Stimulated activated CD8-positive, alpha-beta memory T cell treated with anti-CD3 and anti-CD28 coated beads, Interleukin-2, amount 100 ng/mL, for 48 hours (primary cell): ENCODE data around the gene SH3PXD2B.
"Not testable (repeated sequence)": the region's sequence is repeated elsewhere in the genome, so short reads cannot be mapped to it uniquely, and the experiment has no call there.

ENCODE experiments used
- DNase-seq, 2 donors: peaks; one replicate each; pipeline ENCODE4 v3.0.0-alpha.2; 2020; ENCODE audit warnings: low read depth in 2 of 2

SH3PXD2B gene

DNA sequence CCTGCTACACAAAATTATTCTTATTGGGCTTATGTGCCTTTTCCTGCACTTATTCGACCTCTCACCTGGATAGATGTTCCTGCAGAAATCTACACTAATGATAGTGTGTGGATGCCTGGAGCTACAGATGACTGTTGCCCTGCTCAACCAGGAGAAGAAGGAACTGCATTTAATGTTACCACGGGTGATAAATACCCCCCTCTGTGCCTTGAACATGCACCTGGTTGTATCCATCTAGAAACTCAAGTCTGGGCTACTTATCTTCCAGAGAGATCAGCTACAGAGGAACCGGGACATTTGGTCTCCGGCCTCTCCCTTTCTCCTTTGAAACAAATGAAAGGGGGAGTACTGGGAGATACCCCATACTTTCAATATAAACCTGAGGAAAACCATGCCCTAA, 54.5 kb downstream of the SH3PXD2B start:
- DNase-seq, result no peak

DNA sequence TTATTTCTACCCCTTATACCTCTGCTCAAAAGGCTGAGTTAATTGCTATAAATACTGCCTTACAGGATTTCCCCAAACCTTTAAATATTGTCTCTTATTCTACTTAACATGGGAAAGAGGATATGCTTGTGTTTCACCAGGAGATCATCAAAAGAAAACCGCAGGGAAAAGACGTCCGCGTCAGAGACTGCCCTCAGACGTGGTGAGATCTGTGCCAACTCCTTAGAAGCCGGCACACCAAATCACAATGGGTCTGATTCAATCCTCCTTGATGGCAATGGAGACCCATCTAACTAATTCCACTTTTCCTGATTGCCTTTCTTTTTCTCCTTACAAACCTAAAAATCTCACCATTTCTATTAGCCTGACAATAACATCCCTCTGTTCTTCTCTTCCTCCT, 55.0 kb downstream of the SH3PXD2B start:
- no peak for DNase-seq

DNA sequence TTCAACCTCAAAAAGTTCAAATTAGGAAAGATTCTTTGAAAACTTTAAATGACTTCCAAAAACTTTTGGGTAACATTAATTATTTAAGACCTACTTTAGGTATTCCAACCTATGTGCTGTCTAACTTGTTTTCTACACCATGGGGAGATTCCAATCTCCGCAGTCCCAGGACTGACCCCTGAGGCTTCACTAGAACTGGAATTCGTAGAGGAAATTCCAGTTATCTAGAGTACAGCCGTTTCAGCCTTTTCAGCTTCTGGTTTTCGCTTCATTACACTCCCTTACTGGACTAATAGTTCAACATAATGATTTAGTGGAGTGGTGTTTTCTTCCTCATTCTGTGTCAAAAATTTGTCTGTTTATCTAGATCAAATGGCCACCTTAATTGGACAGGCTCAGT, 55.7 kb downstream of the SH3PXD2B start:
- DNase-seq, result not testable (repeated sequence)

DNA sequence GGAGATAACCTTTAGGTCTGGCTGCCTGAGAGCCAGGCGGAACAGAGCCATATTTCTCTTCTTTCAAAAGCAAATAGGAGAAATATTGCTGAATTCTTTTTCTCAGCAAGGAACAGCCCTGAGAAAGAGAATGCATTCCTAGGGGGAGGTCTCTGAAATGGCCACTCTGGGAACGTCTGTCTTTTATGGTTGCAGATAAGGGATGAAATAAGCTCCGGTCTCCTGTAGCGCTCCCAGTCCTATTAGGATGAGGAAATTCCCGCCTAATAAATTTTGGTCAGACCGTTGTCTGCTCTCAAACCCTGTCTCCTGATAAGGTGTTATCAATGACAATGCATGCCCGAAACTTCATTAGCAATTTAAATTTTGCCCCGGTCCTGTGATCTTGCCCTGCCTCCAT, 57.3 kb downstream of the SH3PXD2B start:
- DNase-seq, result not testable (repeated sequence)

DNA sequence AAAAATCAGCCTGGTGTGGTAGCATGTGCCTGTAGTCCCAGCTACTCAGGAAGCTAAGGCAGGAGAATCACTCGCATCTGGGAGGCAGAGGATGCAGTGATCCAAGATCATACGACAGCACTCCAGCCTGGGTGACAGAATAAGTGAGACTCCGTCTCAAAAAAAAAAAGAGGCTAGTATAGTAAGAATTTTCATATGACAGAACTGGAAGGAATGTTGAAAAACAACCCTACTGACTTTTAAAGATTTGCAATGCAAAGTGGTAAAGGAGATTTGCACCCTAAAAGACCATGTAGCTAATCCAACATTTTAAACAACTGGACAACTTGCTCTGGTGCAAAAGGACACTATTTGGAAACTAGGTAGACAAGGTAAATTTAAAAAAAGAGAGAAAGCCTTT, 58.1 kb downstream of the SH3PXD2B start:
- no peak for DNase-seq

DNA sequence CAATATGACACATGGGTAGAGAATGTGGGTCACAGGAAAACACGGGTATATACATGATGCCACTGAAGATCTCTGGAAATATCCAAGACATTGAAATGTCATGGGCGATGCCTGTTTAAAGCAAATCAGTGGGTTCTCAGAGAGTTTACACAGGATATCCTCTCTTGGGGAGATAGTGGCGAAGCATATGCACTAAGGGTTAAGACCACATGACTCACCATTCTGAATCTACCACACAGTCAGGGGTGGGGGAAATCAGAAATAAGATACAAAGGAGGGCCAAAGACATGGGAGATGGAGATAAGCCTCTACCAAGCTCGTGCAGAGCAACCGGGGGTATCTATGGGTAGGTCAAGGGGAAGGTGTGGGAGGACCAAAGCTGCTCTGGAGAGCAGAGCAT, 58.8 kb downstream of the SH3PXD2B start:
- DNase-seq, result no peak

DNA sequence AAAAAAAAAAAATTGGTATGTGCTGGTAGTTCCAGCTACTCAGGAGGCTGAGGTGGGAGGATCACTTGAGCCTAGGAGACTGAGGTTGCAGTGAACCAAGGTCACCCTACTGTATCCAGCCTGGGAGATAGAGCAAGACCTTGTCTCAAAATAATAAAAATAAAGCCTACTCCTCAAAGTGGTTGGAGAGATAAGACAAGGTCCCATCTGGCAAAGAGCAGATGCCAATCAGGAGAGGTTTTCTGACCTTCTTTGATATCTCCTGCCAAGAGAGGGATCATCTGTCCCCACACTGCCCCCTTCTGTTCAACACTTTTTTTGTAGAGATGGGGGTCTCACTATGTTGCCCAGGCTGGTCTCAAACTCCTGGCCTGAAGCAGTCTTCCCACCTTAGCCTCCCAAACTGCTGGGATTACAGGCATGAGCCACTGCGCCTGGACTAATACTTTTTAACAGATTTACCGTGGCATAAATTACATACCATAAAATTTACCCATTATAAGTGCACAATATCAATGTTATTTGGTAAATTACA, 64.7 kb downstream of the SH3PXD2B start:
- DNase-seq, result no peak

DNA sequence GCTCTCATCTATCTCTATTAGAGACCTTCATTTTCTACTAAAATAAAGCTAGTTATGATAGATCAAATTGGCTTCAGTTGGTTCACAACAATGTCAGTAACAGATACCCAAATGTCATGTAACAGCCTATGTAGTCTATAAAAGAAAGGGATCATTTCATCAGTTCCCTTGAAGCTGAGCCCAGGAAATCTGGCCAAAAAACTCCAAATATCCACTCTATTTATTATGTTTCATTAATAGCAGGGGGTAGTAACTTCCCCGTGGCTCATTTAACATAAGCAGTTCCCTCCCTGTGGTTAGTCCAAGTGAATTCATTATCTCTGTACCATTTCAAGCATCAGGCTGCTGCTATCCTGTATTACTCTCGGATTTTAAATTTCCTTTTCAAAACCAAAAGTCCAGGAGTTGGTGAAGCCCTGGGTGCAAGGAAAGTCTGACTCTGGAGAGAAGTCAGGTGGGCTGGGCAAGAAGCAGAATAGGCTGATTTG, 66.0 kb downstream of the SH3PXD2B start:
- DNase-seq, result no peak

DNA sequence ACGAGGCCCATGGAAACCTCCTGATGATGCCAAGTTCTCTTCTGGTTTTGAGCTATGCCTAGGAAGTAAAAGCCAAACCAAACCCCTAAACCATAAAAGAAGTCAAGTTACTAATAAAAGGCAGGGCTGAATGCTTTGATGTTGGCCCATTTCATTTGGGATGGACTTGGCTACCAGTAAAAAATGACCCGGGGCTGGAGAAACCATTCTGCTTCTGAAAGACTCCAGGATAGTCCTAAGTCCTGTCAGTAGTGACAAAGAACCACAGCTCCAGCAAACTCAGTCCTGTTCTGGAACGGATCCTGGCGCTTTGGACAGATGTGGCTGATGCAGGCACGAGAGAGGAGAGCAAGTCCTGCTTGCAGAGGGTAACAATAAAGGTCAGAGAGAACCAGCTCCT, 68.6 kb downstream of the SH3PXD2B start:
- no peak for DNase-seq

DNA sequence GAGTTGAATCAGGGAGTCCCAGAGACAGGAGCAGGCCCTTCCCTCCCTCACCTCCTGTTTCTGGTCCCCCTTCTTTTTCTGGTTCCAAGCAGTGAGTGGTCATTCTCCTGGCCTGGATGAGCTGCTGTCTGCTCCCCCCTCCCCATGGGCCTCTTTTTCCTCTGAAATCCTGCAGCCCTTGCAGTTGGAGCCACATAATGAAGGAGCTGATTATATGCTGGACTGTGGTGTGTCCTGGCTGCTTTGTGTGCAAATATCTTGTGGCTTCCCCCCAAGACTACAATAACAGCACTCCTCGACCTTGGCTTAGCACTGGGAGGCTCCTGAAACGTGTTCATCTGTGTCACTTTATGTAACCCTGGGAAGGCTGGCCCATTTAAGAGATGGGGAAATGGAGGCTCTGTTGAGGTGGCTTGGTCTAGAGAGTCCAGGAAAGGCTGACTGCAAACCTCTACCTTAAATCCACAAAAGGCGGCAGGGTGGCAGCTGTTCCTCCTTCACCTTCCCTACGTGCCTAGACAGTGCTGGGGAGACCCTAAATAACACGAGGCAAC, 69.2 kb downstream of the SH3PXD2B start:
- DNase-seq, result no peak

DNA sequence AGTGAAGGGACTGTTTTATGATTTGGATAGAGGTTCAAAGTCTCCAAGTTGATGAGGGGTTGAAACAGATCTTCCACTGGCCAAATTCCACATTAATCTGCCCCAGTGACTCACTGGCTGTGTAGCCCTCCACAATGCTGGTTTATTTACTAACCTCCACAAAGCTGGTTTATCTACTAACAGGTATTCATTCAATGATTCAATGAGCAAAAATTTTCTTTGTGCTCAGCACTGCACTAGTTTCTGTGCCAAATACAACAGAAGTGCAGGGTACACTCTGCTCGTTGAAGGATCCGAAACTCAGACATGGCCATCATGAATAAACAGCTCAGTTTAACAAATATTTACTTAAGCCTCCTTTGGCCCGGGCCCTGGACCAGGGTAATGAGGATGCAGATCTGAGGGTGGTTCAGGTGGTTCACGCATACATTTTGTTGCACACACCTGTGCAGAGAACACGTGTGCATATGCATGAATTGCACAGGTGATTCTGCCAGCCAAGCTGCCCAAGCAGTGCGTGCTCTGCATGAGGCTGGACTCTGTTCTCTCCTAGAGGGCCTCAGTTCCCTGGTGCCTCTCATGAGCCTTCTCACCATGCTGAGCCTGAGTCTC, 71.0 kb downstream of the SH3PXD2B start:
- DNase-seq, result no peak

DNA sequence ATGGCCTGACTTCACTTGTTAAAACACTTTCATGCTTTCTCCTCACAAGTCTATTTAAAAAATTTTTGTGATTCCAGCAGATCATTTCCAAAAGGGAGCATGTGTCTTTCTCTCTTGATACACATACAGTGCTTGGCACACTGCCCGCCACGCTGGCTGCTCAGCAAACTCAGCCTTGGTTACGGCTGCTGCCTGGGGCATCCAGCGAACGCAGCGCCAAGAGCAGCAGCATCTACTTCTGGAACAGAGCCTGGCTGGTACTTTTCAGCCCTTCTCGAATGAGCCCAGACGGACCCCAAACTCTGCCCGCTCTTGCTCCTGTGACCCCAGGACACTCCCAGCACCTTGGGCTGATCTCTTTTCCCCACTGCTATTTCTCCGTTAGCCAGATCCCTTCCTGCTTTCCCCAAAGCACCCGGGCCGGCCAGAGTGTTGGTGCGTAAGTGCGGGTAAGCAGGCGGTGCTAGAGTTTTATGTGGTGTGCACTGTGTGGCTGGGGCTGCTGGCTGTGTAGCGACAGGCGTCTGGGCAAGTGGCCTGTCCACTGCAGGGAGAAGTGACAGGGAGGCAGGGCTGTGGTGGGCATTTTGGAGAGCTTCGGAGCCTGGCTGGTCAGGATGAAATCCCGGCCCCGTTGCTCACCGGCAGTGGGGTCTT, 73.2 kb downstream of the SH3PXD2B start:
- DNase-seq, result no peak

DNA sequence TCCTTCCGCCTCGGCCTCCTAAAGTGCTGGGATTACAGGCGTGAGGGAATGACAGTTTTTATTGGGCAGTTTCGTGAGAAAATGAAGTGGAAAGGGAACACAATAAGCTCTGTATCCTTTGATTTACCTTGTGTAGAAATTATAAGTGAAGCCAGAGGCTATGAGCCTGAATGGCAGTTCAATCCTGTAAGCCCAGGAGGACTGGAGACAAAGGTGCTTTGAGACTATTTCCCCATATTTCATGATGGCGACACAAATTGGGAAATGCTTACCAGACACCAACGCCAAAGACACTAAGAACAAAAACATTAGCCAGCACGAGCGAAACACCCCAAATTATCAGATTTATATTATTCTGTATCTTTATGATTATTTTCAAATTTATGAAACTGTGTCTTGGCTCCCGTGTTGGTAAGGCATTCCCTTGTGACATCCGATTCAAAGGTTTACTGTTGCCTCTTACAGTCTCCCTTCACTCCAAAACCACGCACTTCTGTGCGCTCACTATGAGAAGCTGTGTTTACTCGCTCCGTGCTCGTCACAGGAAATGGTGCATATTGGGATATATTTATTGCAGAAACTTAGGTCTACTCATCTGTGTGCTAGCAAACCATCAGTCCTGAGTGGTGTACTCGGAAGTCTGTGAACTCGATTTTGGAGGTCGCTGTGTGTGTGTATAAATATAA, 73.9 kb downstream of the SH3PXD2B start:
- DNase-seq, result no peak

DNA sequence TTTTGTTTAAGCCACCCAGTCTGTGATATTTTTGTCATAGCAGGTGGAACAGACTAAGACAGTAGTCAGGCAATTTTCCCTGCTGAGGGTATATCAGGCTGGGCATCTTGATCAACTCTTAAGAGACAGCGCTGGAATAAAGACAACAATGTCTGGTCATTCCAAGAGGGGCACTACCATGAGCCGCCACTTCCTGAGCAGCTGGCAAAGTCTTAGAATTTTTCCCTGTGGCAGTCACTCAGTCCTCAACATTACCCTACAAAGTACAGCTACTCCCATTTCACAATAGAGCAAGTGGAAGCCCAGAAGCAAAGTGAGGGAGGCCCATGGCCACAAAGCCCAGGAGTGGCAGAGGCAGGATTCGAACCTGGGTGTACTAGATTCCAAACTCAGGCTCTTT, 74.8 kb downstream of the SH3PXD2B start:
- DNase-seq, result no peak

DNA sequence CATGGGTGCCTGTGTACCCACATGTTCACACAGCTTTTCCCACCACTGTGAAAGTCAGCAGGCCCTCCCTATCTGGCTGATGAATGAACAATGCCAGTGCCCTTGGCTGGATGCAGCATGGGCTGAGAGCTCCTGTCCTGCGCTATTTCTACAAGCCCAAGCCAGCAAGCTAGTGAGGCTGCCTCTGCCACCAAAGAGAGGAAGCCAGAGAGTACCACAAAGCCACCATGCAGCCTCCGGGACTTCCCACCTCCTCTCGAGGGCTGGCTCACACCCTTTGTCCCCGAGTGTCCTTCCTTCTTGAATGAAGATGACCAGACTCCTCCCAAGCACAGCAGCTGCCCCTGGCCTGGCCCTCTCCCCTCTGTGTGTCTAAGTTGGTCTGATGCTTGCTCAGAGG, 76.5 kb downstream of the SH3PXD2B start:
- DNase-seq, result no peak

DNA sequence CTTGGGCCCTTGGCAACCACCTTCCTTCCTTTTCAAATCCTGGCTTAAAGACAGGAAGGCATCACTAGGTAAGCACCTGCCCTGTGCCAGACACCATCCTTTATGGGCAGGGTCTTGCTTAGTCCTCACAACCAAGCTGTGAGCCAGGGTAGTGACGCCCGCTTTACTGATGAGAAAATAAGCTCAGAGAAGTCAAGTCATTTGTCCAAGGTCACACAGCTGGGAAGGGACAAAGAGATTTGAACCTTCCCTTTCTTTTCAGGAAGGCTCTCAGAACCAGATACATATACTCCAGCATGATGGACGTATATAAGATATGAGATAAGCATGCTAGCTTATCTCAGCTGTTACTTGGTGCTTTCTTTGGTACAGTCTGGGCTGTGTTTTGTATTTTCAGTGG, 76.9 kb downstream of the SH3PXD2B start:
- no peak for DNase-seq

DNA sequence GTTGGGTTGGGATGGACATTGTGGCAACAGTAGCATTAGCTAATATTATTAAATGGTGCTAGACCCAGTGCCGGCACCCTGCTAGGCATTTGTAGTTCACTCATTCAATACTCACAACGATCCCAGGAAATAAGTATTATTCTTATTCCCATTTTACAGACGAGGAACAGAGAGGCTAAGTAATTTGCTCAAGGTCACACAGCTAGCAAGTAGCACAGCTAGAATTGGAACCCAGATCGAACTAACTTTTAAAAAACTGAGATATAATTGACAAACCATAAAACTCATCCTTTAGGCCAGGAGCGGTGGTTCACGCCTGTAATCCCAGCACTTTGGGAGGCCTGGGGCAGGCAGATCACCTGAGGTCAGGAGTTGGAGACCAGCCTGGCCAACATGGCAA, 79.5 kb downstream of the SH3PXD2B start:
- no peak for DNase-seq

DNA sequence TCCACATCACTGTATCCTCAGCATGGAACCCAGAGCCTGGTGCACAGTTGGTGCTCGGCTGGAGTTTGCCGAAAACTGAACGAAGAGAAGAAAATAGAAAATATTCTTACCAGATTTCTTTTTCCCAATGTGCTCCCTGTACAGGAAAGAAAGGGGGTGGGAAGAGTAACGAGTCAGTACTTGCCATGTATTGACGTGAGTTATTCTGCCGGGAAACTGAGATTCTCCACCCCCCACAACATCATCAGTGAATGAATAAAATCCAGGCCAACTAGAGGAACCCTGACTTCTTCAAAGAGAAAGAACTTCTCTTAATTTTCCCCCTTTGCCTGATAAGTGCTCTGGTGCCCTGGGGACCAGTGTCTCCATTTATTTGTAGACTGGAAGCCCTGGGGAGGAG, 80.6 kb downstream of the SH3PXD2B start:
- no peak for DNase-seq

DNA sequence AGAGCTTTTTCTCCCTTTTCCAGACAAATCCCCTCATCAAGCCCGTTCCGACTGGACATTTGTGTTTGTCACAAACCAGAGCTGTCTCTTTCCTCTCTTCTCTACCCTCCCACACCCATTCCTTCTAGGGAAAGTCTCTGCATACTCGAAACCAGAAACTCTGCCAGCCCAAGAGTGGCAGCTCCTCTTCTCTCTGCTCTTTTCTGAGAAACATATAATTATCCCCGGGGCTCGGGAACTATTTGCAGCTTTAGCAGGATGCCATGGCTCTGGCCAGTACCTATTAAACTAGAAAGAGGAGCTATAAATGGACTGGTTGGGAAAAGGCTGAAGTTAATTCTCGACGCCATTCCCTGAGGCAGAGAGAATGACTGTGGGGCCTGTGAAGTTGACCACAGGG, 82.6 kb downstream of the SH3PXD2B start:
- no peak for DNase-seq

DNA sequence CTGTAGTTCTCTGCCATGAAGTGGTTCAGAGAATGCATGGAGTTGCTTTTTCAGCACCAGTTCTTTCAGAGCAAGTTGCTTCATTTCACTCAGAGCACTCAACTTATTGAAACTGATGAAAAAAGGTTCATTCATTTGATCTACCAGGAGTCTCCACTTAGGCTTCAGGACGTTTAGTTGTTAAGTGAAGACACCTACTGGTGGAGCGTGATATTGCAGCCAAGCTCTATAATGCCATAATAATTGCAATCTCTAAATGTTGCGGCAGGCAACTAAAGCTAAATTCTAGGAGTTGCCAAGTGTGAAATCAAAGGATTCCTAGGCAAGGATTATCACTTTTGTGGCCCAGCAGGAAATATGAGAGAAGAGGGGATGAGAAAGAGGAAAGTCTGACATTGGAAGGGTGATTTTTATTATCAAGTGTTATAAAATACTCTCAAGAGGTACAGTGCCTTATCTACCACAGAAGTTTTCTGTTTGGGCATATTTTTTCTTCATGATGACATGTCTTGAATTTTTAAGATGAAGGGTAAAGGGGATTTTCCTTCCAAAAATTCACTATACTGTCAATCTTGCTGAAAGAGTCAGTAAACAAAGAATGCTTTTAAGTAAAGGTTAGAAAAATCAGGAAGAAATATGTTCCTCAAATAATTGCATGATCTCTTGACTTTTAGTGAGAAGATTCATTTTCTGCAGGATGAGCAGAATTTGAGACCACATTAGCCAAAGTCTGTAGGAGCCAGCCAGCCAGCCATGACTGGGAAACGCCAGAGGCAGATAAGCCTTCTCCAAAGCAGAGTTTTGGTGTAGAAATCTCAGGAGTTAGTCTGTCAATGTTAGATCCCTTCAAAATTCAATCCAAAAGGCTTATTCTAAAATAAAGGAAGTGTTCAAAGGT, 83.4 kb downstream of the SH3PXD2B start:
- DNase-seq, result peak in 1 of 2 donors; percentile 34

DNA sequence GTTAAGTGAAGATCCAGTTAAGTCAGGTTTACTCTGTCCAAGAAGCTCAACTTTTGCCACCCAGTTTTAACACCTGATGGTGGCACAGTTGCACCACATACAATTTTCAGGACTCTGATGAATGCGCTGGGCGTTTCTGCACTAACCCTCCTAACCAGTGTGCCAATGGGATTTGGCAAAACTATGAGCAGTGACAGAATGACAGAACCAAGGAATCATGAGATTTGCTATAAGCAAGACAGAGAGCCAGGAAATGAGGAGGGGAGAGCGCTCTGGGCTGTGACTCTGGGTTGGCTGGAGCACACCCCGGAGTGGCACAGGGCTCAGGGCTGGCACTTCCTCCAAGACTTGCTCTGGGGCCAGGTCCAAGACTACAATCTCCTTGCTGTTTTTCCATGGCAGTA, 84.1 kb downstream of the SH3PXD2B start:
- no peak for DNase-seq

DNA sequence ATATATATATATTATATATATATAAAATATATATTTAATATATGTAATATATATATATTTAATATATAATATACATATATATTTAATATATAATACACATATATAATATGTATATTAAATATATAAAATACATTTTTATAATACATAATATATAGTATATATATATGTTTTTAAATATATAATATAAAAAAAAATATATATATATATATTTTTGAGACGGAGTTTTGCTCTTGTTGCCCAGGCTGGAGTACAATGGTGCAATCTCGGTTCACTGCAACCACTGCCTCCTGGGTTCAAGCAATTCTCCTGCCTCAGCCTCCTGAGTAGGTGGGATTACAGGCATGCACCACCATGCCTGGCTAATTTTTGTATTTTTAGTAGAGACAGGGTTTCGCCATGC, 85.6 kb downstream of the SH3PXD2B start:
- not testable (repeated sequence) for DNase-seq
